ENCODE data around the gene PROCA1. TPM values are rescaled to one million over a fixed set of nuclear protein-coding genes. Genes with fewer than 3 reads are reported as not detected.

The PROCA1 gene
- total RNA-seq, 1 experiment from 2014 or later, result 14.2 TPM

- no TSS peak for BruUV-seq (replicated peaks)
- no peak overlapping the region for H3K4me3 ChIP-seq
- POLR2A ChIA-PET (ENCODE audit: unreplicated experiment), result no interaction called here
- intact Hi-C loops (cut with micrococcal nuclease; ENCODE audit: unreplicated experiment), result loop anchor here (5.0 kb wide), 1 partner anchor 187 kb away; the partner anchor contains the start of gene DHRS13
- no peak overlapping the region for H2AFZ ChIP-seq
- H3K9me3 ChIP-seq (ENCODE audit: insufficient read depth, low read depth), result no peaks in the 10 kb centered on the region
- H3K27ac ChIP-seq, result no peak overlapping the region
- no peak for DNase-seq
- H3K4me2 ChIP-seq, result 0 out of 2 replicates have a peak overlapping the region, but pooled peaks have one; percentile 97
- H3K4me1 ChIP-seq (replicated peaks; ENCODE audit: insufficient read depth), result peaks cover 25% of the 10 kb centered on the region
- H3K27me3 ChIP-seq (ENCODE audit: insufficient read depth, low read depth), result no peaks in the 10 kb centered on the region
- H4K20me1 ChIP-seq (ENCODE audit: insufficient read depth), result no peaks in the 10 kb centered on the region
- CTCF ChIA-PET, result no interaction called here
- H3F3A ChIP-seq (ENCODE audit: insufficient read depth, low read depth), result peaks cover 59% of the 10 kb centered on the region
- no peaks in the 10 kb centered on the region for H3K9me2 ChIP-seq (ENCODE audit: insufficient read depth)
- no peak for TF ChIP-seq EZH2 (IDR thresholded peaks at IDR 0.05; ENCODE audit: low read depth)
- TF ChIP-seq CTCF (conservative IDR thresholded peaks at IDR 0.05), result no peak
- peaks cover 36% of the 10 kb centered on the region for H3K79me2 ChIP-seq (ENCODE audit: low read depth)
- H3K36me3 ChIP-seq (ENCODE audit: low read depth), result peaks cover 6% of the 10 kb centered on the region
These were observed 3.5 kb upstream of the PROCA1 start for GRCh38 chr17:28715217-28715616.

DNA sequence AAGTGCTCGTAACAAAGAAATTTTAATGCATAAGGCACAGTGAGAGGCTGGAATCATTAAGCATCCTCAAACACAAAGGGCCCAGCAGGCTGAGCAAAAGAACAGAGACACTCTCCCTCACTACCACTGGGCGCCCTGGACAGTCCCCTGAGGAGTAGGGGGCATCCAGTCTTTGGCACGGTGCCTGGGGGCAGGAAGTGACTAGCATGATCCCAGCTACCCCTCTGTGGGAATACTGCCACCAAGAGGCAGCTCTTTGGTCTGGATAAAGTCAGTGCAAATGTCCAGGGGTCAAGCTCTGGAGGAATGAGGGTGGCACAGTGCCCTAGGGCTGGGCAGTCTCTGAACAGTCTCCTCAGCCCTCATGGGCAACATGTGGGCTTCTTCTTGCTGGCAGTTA lies 2.6 kb upstream of the PROCA1 start:
- Histone ChIP-seq H3K4me2 (no peak overlapping the region), H3K9me2 (ENCODE audit: insufficient read depth) (no peaks in the 10 kb centered on the region), H3K79me2 (ENCODE audit: low read depth) (peaks cover 31% of the 10 kb centered on the region), H2AFZ (no peak overlapping the region), H3K27me3 (ENCODE audit: insufficient read depth, low read depth) (no peaks in the 10 kb centered on the region), H3K36me3 (ENCODE audit: low read depth) (peaks cover 6% of the 10 kb centered on the region), H3K4me1 (replicated peaks; ENCODE audit: insufficient read depth) (peaks cover 29% of the 10 kb centered on the region), H3K9me3 (ENCODE audit: insufficient read depth, low read depth) (no peaks in the 10 kb centered on the region), H4K20me1 (ENCODE audit: insufficient read depth) (no peaks in the 10 kb centered on the region), H3K27ac (no peak overlapping the region), H3F3A (ENCODE audit: insufficient read depth, low read depth) (peaks cover 61% of the 10 kb centered on the region), H3K4me3 (no peak overlapping the region)
- DNase-seq, result no peak
- no peak for TF ChIP-seq CTCF (conservative IDR thresholded peaks at IDR 0.05)
- TF ChIP-seq EZH2 (IDR thresholded peaks at IDR 0.05; ENCODE audit: low read depth), result no peak
- ChIA-PET POLR2A (ENCODE audit: unreplicated experiment) (no interaction called here), CTCF (no interaction called here)
- no TSS peak for BruUV-seq (replicated peaks)
- intact Hi-C loops (cut with micrococcal nuclease; ENCODE audit: unreplicated experiment), result no loop called here

DNA sequence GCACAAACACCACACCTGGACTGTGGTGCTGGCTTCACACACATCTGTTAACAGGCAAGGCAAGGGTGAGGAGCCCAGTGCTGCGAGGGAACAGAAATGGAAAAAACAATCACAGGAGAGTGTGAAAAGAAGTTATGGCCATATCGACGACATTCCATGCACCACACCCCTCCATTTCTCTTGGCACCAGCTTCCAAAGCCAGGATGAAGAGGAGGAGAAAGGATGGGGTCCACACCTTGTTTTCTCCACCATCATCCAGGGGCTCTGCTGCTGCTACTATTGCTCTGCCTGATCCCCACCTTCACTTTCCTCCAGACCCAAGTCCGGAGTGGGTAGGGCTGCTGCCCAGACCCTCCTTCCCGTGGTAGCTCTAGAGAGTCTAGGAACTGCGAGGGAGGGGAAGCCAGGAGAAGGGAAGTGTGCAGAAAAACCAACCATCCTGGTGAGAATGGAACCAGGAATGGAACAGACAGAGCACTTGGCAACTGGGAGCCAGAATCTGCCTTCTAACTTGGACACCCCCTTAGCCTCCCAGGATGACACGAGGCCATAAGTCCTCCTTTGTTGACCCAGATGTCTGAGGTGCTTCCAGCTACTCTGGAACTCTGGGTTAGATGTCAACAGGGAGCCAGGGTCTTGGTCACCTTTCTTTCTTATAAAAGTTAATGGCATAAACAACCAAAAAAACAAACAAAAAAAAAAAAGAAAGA lies 1.2 kb upstream of the PROCA1 start:
- CTCF ChIA-PET, result interaction anchor here (0.7 kb wide), 1 partner anchor 8 kb away, joined by 5 read pairs; no protein-coding TSS in a partner anchor
- H3K9me3 ChIP-seq (ENCODE audit: insufficient read depth, low read depth), result no peaks in the 10 kb centered on the region
- POLR2A ChIA-PET (ENCODE audit: unreplicated experiment), result interaction anchor here (0.5 kb wide), 1 partner anchor 20 kb away, joined by 3 read pairs; no protein-coding TSS in a partner anchor
- H3K27ac ChIP-seq, result no peak overlapping the region
- no peak overlapping the region for H2AFZ ChIP-seq
- H3F3A ChIP-seq (ENCODE audit: insufficient read depth, low read depth), result peaks cover 52% of the 10 kb centered on the region; the same call in 1 of the 2 replicates
- H3K79me2 ChIP-seq (ENCODE audit: low read depth), result peaks cover 23% of the 10 kb centered on the region
- H3K9me2 ChIP-seq (ENCODE audit: insufficient read depth), result no peaks in the 10 kb centered on the region
- no peak for DNase-seq
- H3K36me3 ChIP-seq (ENCODE audit: low read depth), result peaks cover 6% of the 10 kb centered on the region
- BruUV-seq (replicated peaks), result no TSS peak
- H3K27me3 ChIP-seq (ENCODE audit: insufficient read depth, low read depth), result no peaks in the 10 kb centered on the region
- intact Hi-C loops (cut with micrococcal nuclease; ENCODE audit: unreplicated experiment), result no loop called here
- no peak overlapping the region for H3K4me3 ChIP-seq
- H3K4me2 ChIP-seq, result no peak overlapping the region
- no peaks in the 10 kb centered on the region for H4K20me1 ChIP-seq (ENCODE audit: insufficient read depth)
- TF ChIP-seq EZH2 (IDR thresholded peaks at IDR 0.05; ENCODE audit: low read depth) (no peak), CTCF (conservative IDR thresholded peaks at IDR 0.05) (no peak)
- H3K4me1 ChIP-seq (replicated peaks; ENCODE audit: insufficient read depth), result peaks cover 19% of the 10 kb centered on the region
